HepG2 (cell line): ENCODE measurements around the gene ASB16. TPM values are rescaled to one million over a fixed set of nuclear protein-coding genes. Genes with fewer than 3 reads are reported as not detected.

Experiments
- ATAC-seq: fragments of 200-7000 bp; cut with Tn5 transposase; 3 replicates; pipeline ENCODE4 v1.9.1; 2020; ENCODE audit warnings: mild to moderate bottlenecking, moderate library complexity
- BruUV-seq: library from RNA; stranded (reverse); fragments of 400-500 nt; replicated peaks from 2 replicates; lab custom pipeline; 2021; lab: Mats Ljungman, UMichigan
- CTCF ChIA-PET: fragments of 300-600 bp; formaldehyde crosslinking; extraction: SDS; loops from one replicate; lab custom pipeline; 2021; ENCODE audit warnings: low total read pairs, inconsistent platforms, low intra/inter-chr PET ratio; lab: Yijun Ruan, JAX
- POLR2A ChIA-PET: fragments of 350-600 bp; sonication (Branson Sonifier 250); formaldehyde crosslinking; loops from one replicate; lab custom pipeline; 2020; ENCODE audit warnings: antibody characterized with exemption, inconsistent platforms; lab: Yijun Ruan, JAX
- DNase-seq: peaks from one replicate; pipeline ENCODE4 v3.0.0-alpha.2; 2015; ENCODE audit warnings: low spot score
- FAIRE-seq: peaks from 3 replicates; lab custom pipeline; 2011; peaks lifted over from hg19 to GRCh38; lab: Jason Lieb, UNC
- H2AFZ ChIP-seq: one replicate; pipeline ENCODE4 v1.6.1; 2011; ENCODE audit warnings: low read length, inconsistent platforms
- H3K27ac ChIP-seq: fragments of 300-600 bp; 3 replicates; pipeline ENCODE4 v1.8.0; 2011; ENCODE audit warnings: mixed run types, mild to moderate bottlenecking, mixed read lengths, low read length, inconsistent platforms; ENCODE audit not compliant: insufficient read depth; ENCODE audit errors: extremely low read length
- H3K27me3 ChIP-seq, 2 experiments: fragments of 200-600 bp in 1 of 2; 2 replicates in 1 of 2; 3 replicates in 1 of 2; pipeline versions ENCODE4 v1.6.0 to v1.8.0; 2011; ENCODE audit warnings: low read length in 2 of 2, mild to moderate bottlenecking in 2 of 2, moderate library complexity in 2 of 2, inconsistent platforms in 1 of 2; ENCODE audit not compliant: insufficient read depth in 2 of 2, control insufficient read depth in 1 of 2
- H3K36me3 ChIP-seq, 2 experiments: fragments of 200-600 bp in 1 of 2; replicated peaks in 1 of 2; 2 replicates in 1 of 2; 3 replicates in 1 of 2; pipeline versions ENCODE4 v1.5.1 to v1.8.0; 2011; ENCODE audit warnings: low read length in 2 of 2, inconsistent platforms in 1 of 2; ENCODE audit not compliant: insufficient read depth in 2 of 2, control insufficient read depth in 1 of 2
- H3K4me1 ChIP-seq: 2 replicates; pipeline ENCODE4 v1.5.1; 2012; ENCODE audit warnings: low read length, inconsistent platforms; ENCODE audit not compliant: insufficient read depth
- H3K4me2 ChIP-seq: 2 replicates; pipeline ENCODE4 v1.6.0; 2011; ENCODE audit warnings: low read depth, low read length, inconsistent platforms
- H3K4me3 ChIP-seq, 3 experiments: fragments of 200-600 bp in 1 of 3; sonication (generic), shearing (Covaris generic) in 1 of 3; replicated peaks in 1 of 3; 2 replicates each; pipeline ENCODE4 v1.5.1; 2011 to 2016; ENCODE audit warnings: low read length in 3 of 3, inconsistent platforms in 2 of 3, low read depth in 2 of 3, mild to moderate bottlenecking in 2 of 3, control low read depth in 1 of 3, mixed read lengths in 1 of 3; ENCODE audit not compliant: insufficient read depth in 1 of 3
- H3K79me2 ChIP-seq: one replicate; pipeline ENCODE4 v1.6.1; 2011; ENCODE audit warnings: low read length, inconsistent platforms; ENCODE audit not compliant: insufficient read depth
- H3K9ac ChIP-seq: 2 replicates; pipeline ENCODE4 v1.6.0; 2011; ENCODE audit warnings: mild to moderate bottlenecking, low read depth, low read length, inconsistent platforms; ENCODE audit not compliant: insufficient read depth
- H3K9me3 ChIP-seq: 2 replicates; pipeline ENCODE4 v1.5.1; 2012; ENCODE audit warnings: mild to moderate bottlenecking, low read length
- H4K20me1 ChIP-seq: 2 replicates; pipeline ENCODE4 v1.6.0; 2011; ENCODE audit warnings: inconsistent platforms, mild to moderate bottlenecking, low read length, moderate library complexity; ENCODE audit not compliant: insufficient read depth
- AGO1 ChIP-seq: fragments of 200-400 bp; formaldehyde crosslinking; IDR thresholded peaks from 2 replicates; pipeline ENCODE4 v1.6.1; 2017; ENCODE audit warnings: mild to moderate bottlenecking, low read depth, low read length, moderate library complexity; ENCODE audit not compliant: poor library complexity, severe bottlenecking
- CAMTA2 ChIP-seq: sonication (generic); formaldehyde crosslinking; IDR thresholded peaks from 2 replicates; pipeline ENCODE4 v1.4.0; 2020; ENCODE audit warnings: mild to moderate bottlenecking, missing genetic modification reagents, borderline replicate concordance
- JUND ChIP-seq: sonication (generic); formaldehyde crosslinking; IDR thresholded peaks from 2 replicates; pipeline ENCODE4 v1.8.0; 2022; ENCODE audit warnings: mild to moderate bottlenecking, missing genetic modification reagents
- MXD3 ChIP-seq: IDR thresholded peaks from 2 replicates; pipeline ENCODE4 v1.6.1; 2016; ENCODE audit warnings: mild to moderate bottlenecking, missing biosample characterization, missing genetic modification reagents
- RXRA ChIP-seq: sonication (generic); formaldehyde crosslinking; IDR thresholded peaks from 2 replicates; pipeline ENCODE4 v1.5.1; 2020; ENCODE audit warnings: missing genetic modification reagents
- SATB2 ChIP-seq: sonication (generic); formaldehyde crosslinking; IDR thresholded peaks from 2 replicates; pipeline ENCODE4 v1.5.0; 2020; ENCODE audit warnings: missing genetic modification reagents
- YEATS2 ChIP-seq: sonication (generic); formaldehyde crosslinking; IDR thresholded peaks from 2 replicates; pipeline ENCODE4 v1.4.0; 2020; ENCODE audit warnings: missing genetic modification reagents, borderline replicate concordance
- ZFP82 ChIP-seq: sonication (generic); formaldehyde crosslinking; IDR thresholded peaks from 2 replicates; pipeline ENCODE4 v1.5.1; 2020; ENCODE audit warnings: mild to moderate bottlenecking, missing genetic modification reagents, borderline replicate concordance
- ZNF503 ChIP-seq: sonication (generic); formaldehyde crosslinking; IDR thresholded peaks from 2 replicates; pipeline ENCODE4 v1.4.0; 2020; ENCODE audit warnings: missing genetic modification reagents
- ZNF512 ChIP-seq: sonication (generic); formaldehyde crosslinking; IDR thresholded peaks from 2 replicates; pipeline ENCODE4 v1.4.0; 2020; ENCODE audit warnings: mild to moderate bottlenecking, missing genetic modification reagents
- ZSCAN29 ChIP-seq: sonication (generic); formaldehyde crosslinking; conservative IDR thresholded peaks from 2 replicates; pipeline ENCODE4 v1.4.0; 2020; ENCODE audit warnings: mild to moderate bottlenecking, missing genetic modification reagents
- WGBS: methylation state at CpG from one replicate; pipeline ENCODE4 v1.1.6; 2017; ENCODE audit warnings: low lambda C conversion rate; 5-methylcytosine and 5-hydroxymethylcytosine counted together
- in situ Hi-C: cut with HindIII; loops from 2 replicates; pipeline ENCODE4 v1.10.0; 2017; ENCODE audit warnings: low pct_unique_long_range_greater_than_20kb; ENCODE audit not compliant: extremely low pct_ligation_motif_present
- intact Hi-C: fragments of 100-400 bp; cut with micrococcal nuclease; formaldehyde crosslinking; loops from one replicate; pipeline ENCODE4 v1.10.0; 2022; ENCODE audit not compliant: unreplicated experiment
- polyA plus RNA-seq, 8 experiments: library from polyadenylated mRNA; depleted of rRNA in 3 of 8; stranded (reverse) in 7 of 8; unstranded in 1 of 8; fragments of >200 nt; fragmentation: Illumina TruSeq in 4 of 8; extraction: Trizol in 4 of 8; gene quantifications; 2 replicates each; pipeline versions ENCODE4 v1.2.1 to v1.2.3, GENCODE V29; 2011 to 2016; ENCODE audit warnings: low read depth in 4 of 8, missing spikeins in 1 of 8, mixed read lengths in 1 of 8; ENCODE audit not compliant: insufficient read depth in 1 of 8
- total RNA-seq, 5 experiments: library from RNA; depleted of rRNA; stranded (reverse); fragments of >200 nt; fragmentation: Illumina TruSeq; extraction: Trizol; gene quantifications; 2 replicates each; pipeline ENCODE4 v1.2.3, GENCODE V29; 2016; ENCODE audit warnings: low read depth in 1 of 5
- TF ChIP-seq, protein P1 (sequence below): sonication (generic); formaldehyde crosslinking; IDR thresholded peaks from 2 replicates; pipeline ENCODE4 v1.4.0; 2020; ENCODE audit warnings: missing genetic modification reagents

Gene ASB16
- total and polyA plus RNA-seq, 2 of the 13 experiments (the other 11 are each of a cell fraction or from before 2014, with no cell fraction given), result 0.07 TPM; not detected in 1

DNA sequence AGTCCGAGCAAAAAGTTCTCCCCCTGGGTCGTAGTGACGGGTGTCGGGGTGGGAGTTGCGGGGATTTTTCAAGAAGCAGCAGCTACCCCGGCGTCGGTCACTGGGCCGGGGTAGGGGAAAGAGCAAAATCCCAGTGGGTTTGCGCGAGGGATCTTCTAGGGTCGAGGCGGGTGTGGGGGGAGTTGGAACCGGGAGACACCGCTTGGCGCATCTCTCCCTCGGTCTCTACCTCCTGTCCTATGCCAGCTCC lies 51.3 kb downstream of the ASB16 start (continued):
- TF ChIP-seq MXD3, result no peak
- 0 out of 2 replicates have a peak, but pooled peaks have one; percentile 69 for TF ChIP-seq ZFP82 (CRISPR knock-in tag)
- no peak for TF ChIP-seq AGO1
- TF ChIP-seq YEATS2 (CRISPR knock-in tag), result no peak
- TF ChIP-seq JUND (CRISPR knock-in tag), result no peak
- TF ChIP-seq, all 625 proteins: peak for 33

DNA sequence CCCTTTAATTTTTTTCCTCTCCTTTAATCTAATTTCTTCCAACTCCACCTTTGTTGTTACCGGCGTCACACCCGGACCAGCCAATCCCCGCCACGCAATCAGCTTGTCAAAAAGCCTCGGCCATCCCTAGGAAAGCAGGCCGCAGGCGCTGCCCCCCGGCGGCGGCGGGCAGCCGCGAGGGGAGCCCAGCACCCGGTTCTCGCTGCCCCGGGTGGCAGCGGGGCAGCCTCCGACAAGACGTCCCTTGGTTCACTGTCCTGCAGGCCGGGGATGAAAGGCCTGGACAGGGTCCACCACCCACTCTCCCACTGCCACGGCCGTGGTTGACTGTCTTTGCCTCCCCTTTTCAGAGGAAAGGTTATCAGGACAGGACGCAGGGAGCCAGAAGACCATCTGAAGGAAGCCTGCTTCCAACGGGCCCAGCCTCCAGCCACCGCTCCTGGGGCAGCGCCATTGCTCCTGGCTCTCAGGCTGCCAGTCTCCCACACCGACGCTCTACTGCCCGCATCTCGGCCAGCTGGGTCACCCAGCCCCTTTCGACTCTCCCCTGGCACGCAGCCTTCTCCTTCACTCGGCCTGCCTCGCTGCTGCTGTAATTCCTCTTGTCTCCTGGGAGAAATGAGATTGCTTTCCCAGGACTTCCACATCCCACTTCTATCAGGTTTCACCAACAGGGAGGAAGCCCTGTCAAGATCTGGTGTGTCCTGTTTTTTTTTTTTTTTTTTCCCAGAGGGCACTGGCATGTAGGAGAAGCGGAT lies 51.8 kb downstream of the ASB16 start:
- intact Hi-C loops (no loop called here), in situ Hi-C loops (loop anchor here (5.0 kb wide), 1 partner anchor 105 kb away; no protein-coding TSS in a partner anchor)
- POLR2A ChIA-PET, result interaction anchor here (0.7 to 3.9 kb wide), 11 partner anchors 10 to 156 kb away, joined by 3 to 25 read pairs (median 5); partner anchors contain the start of genes ATXN7L3, GRN, LSM12 and SLC25A39
- FAIRE-seq (no peak), DNase-seq (peak; percentile 66), ATAC-seq (peak; percentile 37)
- peak overlapping the region; percentile 95 for H3K4me2 ChIP-seq
- H3K36me3 ChIP-seq, result no peaks in the 10 kb centered on the region; a peak in 2 of 5 replicates
- peaks cover 0 to 3% of the 10 kb centered on the region in 2 experiments; a peak in 1 of 5 replicates for H3K27me3 ChIP-seq
- no peaks in the 10 kb centered on the region for H3K9me3 ChIP-seq
- H3K27ac ChIP-seq, result no peak overlapping the region
- H4K20me1 ChIP-seq, result no peaks in the 10 kb centered on the region; the same call in 1 of the 2 replicates
- CTCF ChIA-PET, result interaction anchor here (0.7 to 1.1 kb wide), 2 partner anchors 54 to 129 kb away, joined by 3 read pairs; no protein-coding TSS in a partner anchor
- H3K4me3 ChIP-seq, result peak overlapping the region; percentile 81 to 99 (median 88)
- 2% methylated on average over 29 of the region's 36 CpGs for WGBS
- peaks cover 24% of the 10 kb centered on the region for H3K4me1 ChIP-seq
- BruUV-seq, result no TSS peak
- H2AFZ ChIP-seq, result no peak overlapping the region
- H3K9ac ChIP-seq, result peak overlapping the region; percentile 90
- H3K79me2 ChIP-seq, result peaks cover 16% of the 10 kb centered on the region
- no peak for TF ChIP-seq CAMTA2
- no peak for TF ChIP-seq ZSCAN29 (CRISPR knock-in tag)
- peak; percentile 44; the same call in 1 of the 2 replicates for TF ChIP-seq RXRA
- TF ChIP-seq ZNF512, result no peak
- no peak; the same call in 1 of the 2 replicates for TF ChIP-seq SATB2 (CRISPR knock-in tag)
- TF ChIP-seq ZNF503, result peak; percentile 19; the same call in 1 of the 2 replicates
- TF ChIP-seq, protein P1, sequence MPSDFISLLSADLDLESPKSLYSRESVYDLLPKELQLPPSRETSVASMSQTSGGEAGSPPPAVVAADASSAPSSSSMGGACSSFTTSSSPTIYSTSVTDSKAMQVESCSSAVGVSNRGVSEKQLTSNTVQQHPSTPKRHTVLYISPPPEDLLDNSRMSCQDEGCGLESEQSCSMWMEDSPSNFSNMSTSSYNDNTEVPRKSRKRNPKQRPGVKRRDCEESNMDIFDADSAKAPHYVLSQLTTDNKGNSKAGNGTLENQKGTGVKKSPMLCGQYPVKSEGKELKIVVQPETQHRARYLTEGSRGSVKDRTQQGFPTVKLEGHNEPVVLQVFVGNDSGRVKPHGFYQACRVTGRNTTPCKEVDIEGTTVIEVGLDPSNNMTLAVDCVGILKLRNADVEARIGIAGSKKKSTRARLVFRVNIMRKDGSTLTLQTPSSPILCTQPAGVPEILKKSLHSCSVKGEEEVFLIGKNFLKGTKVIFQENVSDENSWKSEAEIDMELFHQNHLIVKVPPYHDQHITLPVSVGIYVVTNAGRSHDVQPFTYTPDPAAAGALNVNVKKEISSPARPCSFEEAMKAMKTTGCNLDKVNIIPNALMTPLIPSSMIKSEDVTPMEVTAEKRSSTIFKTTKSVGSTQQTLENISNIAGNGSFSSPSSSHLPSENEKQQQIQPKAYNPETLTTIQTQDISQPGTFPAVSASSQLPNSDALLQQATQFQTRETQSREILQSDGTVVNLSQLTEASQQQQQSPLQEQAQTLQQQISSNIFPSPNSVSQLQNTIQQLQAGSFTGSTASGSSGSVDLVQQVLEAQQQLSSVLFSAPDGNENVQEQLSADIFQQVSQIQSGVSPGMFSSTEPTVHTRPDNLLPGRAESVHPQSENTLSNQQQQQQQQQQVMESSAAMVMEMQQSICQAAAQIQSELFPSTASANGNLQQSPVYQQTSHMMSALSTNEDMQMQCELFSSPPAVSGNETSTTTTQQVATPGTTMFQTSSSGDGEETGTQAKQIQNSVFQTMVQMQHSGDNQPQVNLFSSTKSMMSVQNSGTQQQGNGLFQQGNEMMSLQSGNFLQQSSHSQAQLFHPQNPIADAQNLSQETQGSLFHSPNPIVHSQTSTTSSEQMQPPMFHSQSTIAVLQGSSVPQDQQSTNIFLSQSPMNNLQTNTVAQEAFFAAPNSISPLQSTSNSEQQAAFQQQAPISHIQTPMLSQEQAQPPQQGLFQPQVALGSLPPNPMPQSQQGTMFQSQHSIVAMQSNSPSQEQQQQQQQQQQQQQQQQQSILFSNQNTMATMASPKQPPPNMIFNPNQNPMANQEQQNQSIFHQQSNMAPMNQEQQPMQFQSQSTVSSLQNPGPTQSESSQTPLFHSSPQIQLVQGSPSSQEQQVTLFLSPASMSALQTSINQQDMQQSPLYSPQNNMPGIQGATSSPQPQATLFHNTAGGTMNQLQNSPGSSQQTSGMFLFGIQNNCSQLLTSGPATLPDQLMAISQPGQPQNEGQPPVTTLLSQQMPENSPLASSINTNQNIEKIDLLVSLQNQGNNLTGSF (CRISPR knock-in tag), result peak; percentile 61; the same call in 1 of the 2 replicates
